ENCODE measurements around the gene CCDC201.
"Not testable (repeated sequence)": the region's sequence is repeated elsewhere in the genome, so short reads cannot be mapped to it uniquely, and the experiment has no call there.

Gene CCDC201

GRCh38 chr7:45872116-45873034 lies 507 bp downstream of the CCDC201 start:
- no peak for DNase-seq

- DNase-seq: no peak
These were observed 3.5 kb downstream of the CCDC201 start for GRCh38 chr7:45869426-45869825.

GRCh38 chr7:45867471-45867870 lies 5.4 kb downstream of the CCDC201 start:
- DNase-seq: no peak

GRCh38 chr7:45865594-45866410 lies 7.1 kb downstream of the CCDC201 start:
- DNase-seq: no peak

- no peak for DNase-seq
These were observed 9.2 kb downstream of the CCDC201 start for GRCh38 chr7:45863715-45864114.

- DNase-seq: not testable (repeated sequence)
These were observed 16.0 kb downstream of the CCDC201 start for GRCh38 chr7:45856888-45857287.

GRCh38 chr7:45855680-45856079 lies 17.2 kb downstream of the CCDC201 start:
- not testable (repeated sequence) for DNase-seq

- not testable (repeated sequence) for DNase-seq
These were observed 19.4 kb downstream of the CCDC201 start for GRCh38 chr7:45853491-45853890.

- not testable (repeated sequence) for DNase-seq
These were observed 19.9 kb downstream of the CCDC201 start for GRCh38 chr7:45852984-45853383.

- not testable (repeated sequence) for DNase-seq
These were observed 24.1 kb downstream of the CCDC201 start for GRCh38 chr7:45848734-45849133.

- DNase-seq: not testable (repeated sequence)
These were observed 26.3 kb downstream of the CCDC201 start for GRCh38 chr7:45846536-45846935.

GRCh38 chr7:45841926-45842717 lies 30.8 kb downstream of the CCDC201 start:
- DNase-seq: not testable (repeated sequence)

- not testable (repeated sequence) for DNase-seq
These were observed 34.0 kb downstream of the CCDC201 start for GRCh38 chr7:45838852-45839251.

- not testable (repeated sequence) for DNase-seq
These were observed 40.3 kb downstream of the CCDC201 start for GRCh38 chr7:45832433-45833177.

GRCh38 chr7:45829846-45830245 lies 43.0 kb downstream of the CCDC201 start:
- DNase-seq: not testable (repeated sequence)

- not testable (repeated sequence) for DNase-seq
These were observed 45.2 kb downstream of the CCDC201 start for GRCh38 chr7:45827731-45828130.

GRCh38 chr7:45826550-45826949 lies 46.3 kb downstream of the CCDC201 start:
- DNase-seq: not testable (repeated sequence)

- DNase-seq: not testable (repeated sequence)
These were observed 54.1 kb downstream of the CCDC201 start for GRCh38 chr7:45818763-45819162.

- DNase-seq: not testable (repeated sequence)
These were observed 55.0 kb downstream of the CCDC201 start for GRCh38 chr7:45817913-45818312.

- DNase-seq: not testable (repeated sequence)
These were observed 55.9 kb downstream of the CCDC201 start for GRCh38 chr7:45817016-45817415.

GRCh38 chr7:45814216-45815118 lies 58.4 kb downstream of the CCDC201 start:
- not testable (repeated sequence) for DNase-seq

Data from COR-L47 (cell line).